HCT116 (cell line): Measurements from ENCODE around the gene ARAP1. TPM values are rescaled to one million over a fixed set of nuclear protein-coding genes. Genes with fewer than 3 reads are reported as not detected.

Experiments used
- ATAC-seq: fragments of 200-7000 bp; cut with Tn5 transposase; 2 replicates; pipeline ENCODE4 v1.9.1; 2020; ENCODE audit warnings: mild to moderate bottlenecking, moderate library complexity
- BruUV-seq: library from RNA; stranded (reverse); fragments of 400-500 nt; replicated peaks from 2 replicates; lab custom pipeline; 2021; lab: Mats Ljungman, UMichigan
- CTCF ChIA-PET: fragments of 300-600 bp; sonication (Branson Sonifier 250); formaldehyde crosslinking; loops from one replicate; lab custom pipeline; 2021; ENCODE audit warnings: antibody characterized with exemption; lab: Charles Lee
- POLR2A ChIA-PET: fragments of 300-600, 350-600 bp; sonication (Branson Sonifier 250); formaldehyde crosslinking; loops from one replicate; lab custom pipeline; 2021; ENCODE audit warnings: antibody characterized with exemption; lab: Charles Lee
- RAD21 ChIA-PET, 2 experiments: fragments of 300-600 bp; sonication (Branson Sonifier 250); formaldehyde crosslinking; loops; one replicate each; lab custom pipeline; 2023; ENCODE audit warnings: low total read pairs in 2 of 2; ENCODE audit not compliant: uncharacterized antibody in 2 of 2, unreplicated experiment in 2 of 2, low non-redundant PET in 1 of 2; lab: Charles Lee
- DNase-seq: peaks from one replicate; pipeline ENCODE4 v3.0.0-alpha.2; 2010; ENCODE audit warnings: low read depth, low spot score
- H2AFZ ChIP-seq: fragments of 200-600 bp; shearing (Covaris generic), sonication (generic); 2 replicates; pipeline ENCODE4 v1.6.1; 2017; ENCODE audit warnings: low read depth, mixed run types, mixed read lengths, antibody characterized with exemption, low read length; ENCODE audit not compliant: poor library complexity, severe bottlenecking
- H3K27ac ChIP-seq: 2 replicates; pipeline ENCODE4 v1.5.1; 2012; ENCODE audit warnings: low read depth, low read length
- H3K27me3 ChIP-seq: fragments of 200-600 bp; sonication (generic); 2 replicates; pipeline ENCODE4 v1.6.1; 2016; ENCODE audit warnings: mixed run types, low read length, mixed read lengths; ENCODE audit not compliant: insufficient read depth
- H3K36me3 ChIP-seq, 2 experiments: fragments of 200-500 bp in 1 of 2; fragments of 200-600 bp in 1 of 2; sonication (Bioruptor generic) in 1 of 2; sonication (generic) in 1 of 2; 2 replicates each; pipeline versions ENCODE4 v1.5.1 to v1.6.1; 2014 to 2016; ENCODE audit warnings: low read length in 2 of 2, inconsistent platforms in 1 of 2, mixed read lengths in 1 of 2, mixed run types in 1 of 2; ENCODE audit not compliant: insufficient read depth in 2 of 2, control insufficient read depth in 1 of 2
- H3K4me1 ChIP-seq, 2 experiments: fragments of 200-600 bp in 1 of 2; sonication (generic) in 1 of 2; 2 replicates each; pipeline versions ENCODE4 v1.5.1 to v1.6.1; 2012 to 2017; ENCODE audit warnings: low read length in 2 of 2, inconsistent platforms in 1 of 2, mild to moderate bottlenecking in 1 of 2, mixed read lengths in 1 of 2, mixed run types in 1 of 2, moderate library complexity in 1 of 2; ENCODE audit not compliant: insufficient read depth in 2 of 2, control insufficient read depth in 1 of 2
- H3K4me2 ChIP-seq: fragments of 200-600 bp; sonication (generic); 2 replicates; pipeline ENCODE4 v1.6.1; 2017; ENCODE audit warnings: mixed run types, low read length, mixed read lengths
- H3K4me3 ChIP-seq, 2 experiments: fragments of 200-600 bp in 1 of 2; sonication (generic) in 1 of 2; replicated peaks in 1 of 2; 2 replicates each; pipeline ENCODE4 v1.5.1; 2011 to 2016; ENCODE audit warnings: low read length in 2 of 2, control low read depth in 1 of 2, low read depth in 1 of 2, mild to moderate bottlenecking in 1 of 2, mixed read lengths in 1 of 2, mixed run types in 1 of 2
- H3K79me2 ChIP-seq: fragments of 200-600 bp; sonication (generic); 2 replicates; pipeline ENCODE4 v1.6.1; 2017; ENCODE audit warnings: mild to moderate bottlenecking, mixed run types, low read length, moderate library complexity, mixed read lengths; ENCODE audit not compliant: insufficient read depth
- H3K9ac ChIP-seq: fragments of 200-600 bp; sonication (generic); 2 replicates; pipeline ENCODE4 v1.6.1; 2016; ENCODE audit warnings: low read length, mixed read lengths
- H3K9me2 ChIP-seq: fragments of 200-600 bp; sonication (generic), shearing (Covaris generic); 2 replicates; pipeline ENCODE4 v1.6.1; 2017; ENCODE audit warnings: mixed run types, mild to moderate bottlenecking, moderate library complexity; ENCODE audit not compliant: insufficient read depth
- H3K9me3 ChIP-seq, 2 experiments: fragments of 200-500 bp in 1 of 2; fragments of 200-600 bp in 1 of 2; sonication (Bioruptor generic) in 1 of 2; sonication (generic) in 1 of 2; 2 replicates each; pipeline ENCODE4 v1.6.1; 2014 to 2017; ENCODE audit warnings: low read length in 2 of 2, mixed read lengths in 2 of 2, inconsistent platforms in 1 of 2, low read depth in 1 of 2, mild to moderate bottlenecking in 1 of 2, mixed run types in 1 of 2, moderate library complexity in 1 of 2; ENCODE audit not compliant: control insufficient read depth in 1 of 2, insufficient read depth in 1 of 2
- H4K20me1 ChIP-seq: fragments of 200-600 bp; sonication (generic), shearing (Covaris generic); 2 replicates; pipeline ENCODE4 v1.6.1; 2017; ENCODE audit warnings: mixed run types, mild to moderate bottlenecking, moderate library complexity; ENCODE audit not compliant: insufficient read depth
- EGR1 ChIP-seq: IDR thresholded peaks from 2 replicates; pipeline ENCODE4 v1.6.1; 2012; ENCODE audit warnings: low read depth
- EZH2phosphoT487 ChIP-seq: fragments of 200-600 bp; IDR thresholded peaks from 2 replicates; pipeline ENCODE4 v1.6.1; 2018; ENCODE audit warnings: antibody characterized with exemption, borderline replicate concordance
- FOSL1 ChIP-seq: IDR thresholded peaks from 2 replicates; pipeline ENCODE4 v1.6.1; 2012; ENCODE audit warnings: low read depth
- JUND ChIP-seq: IDR thresholded peaks from 2 replicates; pipeline ENCODE4 v1.6.1; 2012
- RAD21 ChIP-seq: IDR thresholded peaks from 2 replicates; pipeline ENCODE4 v1.6.1; 2012; ENCODE audit warnings: low read depth, mild to moderate bottlenecking
- SIN3A ChIP-seq: IDR thresholded peaks from 2 replicates; pipeline ENCODE4 v1.6.1; 2012; ENCODE audit warnings: low read depth
- SP1 ChIP-seq: IDR thresholded peaks from 2 replicates; pipeline ENCODE4 v1.6.1; 2012; ENCODE audit warnings: low read depth
- SRF ChIP-seq: IDR thresholded peaks from 2 replicates; pipeline ENCODE4 v1.6.1; 2012; ENCODE audit warnings: low read depth
- TCF7L2 ChIP-seq: IDR thresholded peaks from 2 replicates; pipeline ENCODE4 v1.7.0; 2011; ENCODE audit warnings: borderline replicate concordance, inconsistent platforms; ENCODE audit not compliant: insufficient read depth, insufficient read length; ENCODE audit errors: extremely low read depth
- intact Hi-C: fragments of 100-400 bp; cut with micrococcal nuclease; formaldehyde crosslinking; loops from 2 replicates; pipeline ENCODE4 v1.10.0; 2022
- total RNA-seq: library from RNA; stranded (reverse); gene quantifications from one replicate; pipeline ENCODE4 v1.2.1, GENCODE V29; 2021; ENCODE audit not compliant: unreplicated experiment
- TF ChIP-seq, protein P1 (sequence below), 3 experiments: fragments of 200-600 bp in 1 of 3; sonication (generic) in 1 of 3; IDR thresholded peaks in 2 of 3; conservative IDR thresholded peaks in 1 of 3; 2 replicates each; pipeline ENCODE4 v1.5.1; 2012 to 2017; ENCODE audit warnings: low read depth in 2 of 3, low read length in 2 of 3, antibody characterized with exemption in 1 of 3, borderline replicate concordance in 1 of 3, control low read depth in 1 of 3, mild to moderate bottlenecking in 1 of 3, mixed read lengths in 1 of 3, mixed run types in 1 of 3, moderate library complexity in 1 of 3; ENCODE audit not compliant: insufficient read depth in 1 of 3
- TF ChIP-seq, protein P2 (sequence below): IDR thresholded peaks from 2 replicates; pipeline ENCODE4 v1.6.1; 2012

Gene ARAP1
- total RNA-seq, 1 experiment from 2014 or later: 57.4 TPM

DNA sequence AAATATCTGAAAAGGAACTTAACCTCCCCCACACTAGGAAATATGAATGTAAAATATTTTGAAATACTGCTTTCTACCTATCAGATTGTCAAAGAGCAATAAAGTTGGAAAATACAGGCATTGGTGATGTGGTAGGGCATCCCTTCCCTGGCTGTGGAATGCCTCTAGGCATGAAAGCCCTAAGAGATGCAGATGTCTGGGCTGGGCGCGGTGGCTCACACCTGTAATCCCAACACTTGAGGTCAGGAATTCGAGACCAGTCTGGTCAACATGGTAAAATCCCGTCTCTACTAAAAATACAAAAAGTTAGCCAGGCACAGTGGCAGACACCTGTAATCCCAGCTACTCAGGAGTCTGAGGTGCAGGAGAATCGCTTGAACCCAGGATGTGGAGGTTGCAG, 22.0 kb downstream of the ARAP1 start:
- Histone ChIP-seq H3K4me3 (no peak overlapping the region), H3K4me2 (no peak overlapping the region), H4K20me1 (no peaks in the 10 kb centered on the region), H3K4me1 (peaks cover 2 to 4% of the 10 kb centered on the region in 2 experiments), H3K9me2 (no peaks in the 10 kb centered on the region), H3K9ac (no peak overlapping the region)
- POLR2A ChIA-PET: interaction anchor here (0.6 kb wide), 1 partner anchor 440 kb away, joined by 4 read pairs; no protein-coding TSS in a partner anchor
- no peak for ATAC-seq
- RAD21 ChIA-PET: no interaction called here
- no peak for DNase-seq
- no peak for TF ChIP-seq FOSL1
- no peak for TF ChIP-seq JUND
- TF ChIP-seq, protein P1, sequence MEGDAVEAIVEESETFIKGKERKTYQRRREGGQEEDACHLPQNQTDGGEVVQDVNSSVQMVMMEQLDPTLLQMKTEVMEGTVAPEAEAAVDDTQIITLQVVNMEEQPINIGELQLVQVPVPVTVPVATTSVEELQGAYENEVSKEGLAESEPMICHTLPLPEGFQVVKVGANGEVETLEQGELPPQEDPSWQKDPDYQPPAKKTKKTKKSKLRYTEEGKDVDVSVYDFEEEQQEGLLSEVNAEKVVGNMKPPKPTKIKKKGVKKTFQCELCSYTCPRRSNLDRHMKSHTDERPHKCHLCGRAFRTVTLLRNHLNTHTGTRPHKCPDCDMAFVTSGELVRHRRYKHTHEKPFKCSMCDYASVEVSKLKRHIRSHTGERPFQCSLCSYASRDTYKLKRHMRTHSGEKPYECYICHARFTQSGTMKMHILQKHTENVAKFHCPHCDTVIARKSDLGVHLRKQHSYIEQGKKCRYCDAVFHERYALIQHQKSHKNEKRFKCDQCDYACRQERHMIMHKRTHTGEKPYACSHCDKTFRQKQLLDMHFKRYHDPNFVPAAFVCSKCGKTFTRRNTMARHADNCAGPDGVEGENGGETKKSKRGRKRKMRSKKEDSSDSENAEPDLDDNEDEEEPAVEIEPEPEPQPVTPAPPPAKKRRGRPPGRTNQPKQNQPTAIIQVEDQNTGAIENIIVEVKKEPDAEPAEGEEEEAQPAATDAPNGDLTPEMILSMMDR (IDR thresholded peaks at IDR 0.05 in 2 of 3, conservative IDR thresholded peaks at IDR 0.05 in 1 of 3; ENCODE audit: borderline replicate concordance in 1 of 3, insufficient read depth in 1 of 3, low read depth in 2 of 3, low read length in 2 of 3): no peak
- TF ChIP-seq EZH2phosphoT487: no peak
- no peak for TF ChIP-seq SRF
- TF ChIP-seq RAD21: no peak
- TF ChIP-seq, protein P2, sequence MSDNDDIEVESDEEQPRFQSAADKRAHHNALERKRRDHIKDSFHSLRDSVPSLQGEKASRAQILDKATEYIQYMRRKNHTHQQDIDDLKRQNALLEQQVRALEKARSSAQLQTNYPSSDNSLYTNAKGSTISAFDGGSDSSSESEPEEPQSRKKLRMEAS: no peak
- no peak for TF ChIP-seq SP1
- no peak for TF ChIP-seq TCF7L2
- TF ChIP-seq EGR1: no peak
- TF ChIP-seq SIN3A: no peak
- TF ChIP-seq, all 23 proteins: peak for 0
- Histone ChIP-seq H3K36me3 (no peaks in the 10 kb centered on the region), H3K27me3 (no peaks in the 10 kb centered on the region), H3K79me2 (no peaks in the 10 kb centered on the region), H3K27ac (no peak overlapping the region), H3K9me3 (no peaks in the 10 kb centered on the region), H2AFZ (no peak overlapping the region)
- CTCF ChIA-PET: interaction anchor here (1.3 to 1.6 kb wide), 2 partner anchors 83 to 101 kb away, joined by 3 read pairs; no protein-coding TSS in a partner anchor
- intact Hi-C loops: no loop called here
- no TSS peak for BruUV-seq
